ENCODE data around the gene DAB2IP.

DNA sequence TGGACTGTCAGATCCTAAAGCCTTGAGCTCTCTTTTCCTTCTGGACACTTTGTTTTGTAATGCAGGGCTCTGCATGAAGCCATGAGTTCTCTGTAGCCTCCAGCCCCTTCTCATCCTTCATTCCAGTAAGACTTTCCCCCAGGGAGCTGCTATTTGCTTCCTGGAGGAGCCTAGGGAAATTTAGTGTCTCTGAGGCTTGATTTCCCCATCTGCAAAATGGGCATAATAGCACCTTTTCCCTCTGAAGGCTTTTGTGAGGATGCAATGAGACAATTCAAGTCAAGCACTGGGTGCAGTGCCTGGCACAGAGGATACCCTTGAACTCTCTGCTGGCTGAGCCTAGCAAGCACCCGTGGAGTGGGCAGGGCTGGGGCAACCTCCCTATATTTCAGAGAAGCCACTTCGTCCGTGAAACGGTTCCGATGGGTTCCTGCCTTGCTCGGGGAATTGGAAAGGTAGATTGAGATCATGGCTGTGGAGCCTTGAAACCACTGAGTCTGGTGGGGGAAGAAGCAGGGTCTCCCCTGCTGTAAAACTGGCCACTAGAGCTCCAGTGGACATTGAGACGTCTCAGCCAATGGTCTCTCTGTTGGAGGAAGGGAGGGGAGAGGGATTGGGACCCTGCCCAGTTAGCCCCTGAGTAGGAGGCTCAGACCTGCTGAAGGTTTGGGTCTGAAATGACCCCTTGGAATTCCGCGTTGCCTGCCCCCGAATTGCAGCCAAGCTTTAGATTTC is 14.3 kb upstream of the DAB2IP start:
- TF ChIP-seq CTCF (IDR thresholded peaks at IDR 0.05; ENCODE audit: poor library complexity, severe bottlenecking) = no peak
- TF ChIP-seq EZH2 (IDR thresholded peaks at IDR 0.05; ENCODE audit: borderline replicate concordance, insufficient read depth, low read length, poor library complexity, severe bottlenecking) = no peak
- TF ChIP-seq MXI1 (conservative IDR thresholded peaks at IDR 0.05; ENCODE audit: poor library complexity, severe bottlenecking) = no peak
- no peak for TF ChIP-seq POLR2AphosphoS5 (IDR thresholded peaks at IDR 0.05)

All from neural cell (in vitro differentiated cells).